GM21723 (cell line): Measurements from ENCODE around the gene DPM2.

Experiments used
- ATAC-seq: cut with Tn5 transposase; IDR thresholded peaks from one replicate; pipeline ENCODE4 v1.9.1; 2021; ENCODE audit warnings: mild to moderate bottlenecking, moderate library complexity; ENCODE audit not compliant: unreplicated experiment

The DPM2 gene

DNA sequence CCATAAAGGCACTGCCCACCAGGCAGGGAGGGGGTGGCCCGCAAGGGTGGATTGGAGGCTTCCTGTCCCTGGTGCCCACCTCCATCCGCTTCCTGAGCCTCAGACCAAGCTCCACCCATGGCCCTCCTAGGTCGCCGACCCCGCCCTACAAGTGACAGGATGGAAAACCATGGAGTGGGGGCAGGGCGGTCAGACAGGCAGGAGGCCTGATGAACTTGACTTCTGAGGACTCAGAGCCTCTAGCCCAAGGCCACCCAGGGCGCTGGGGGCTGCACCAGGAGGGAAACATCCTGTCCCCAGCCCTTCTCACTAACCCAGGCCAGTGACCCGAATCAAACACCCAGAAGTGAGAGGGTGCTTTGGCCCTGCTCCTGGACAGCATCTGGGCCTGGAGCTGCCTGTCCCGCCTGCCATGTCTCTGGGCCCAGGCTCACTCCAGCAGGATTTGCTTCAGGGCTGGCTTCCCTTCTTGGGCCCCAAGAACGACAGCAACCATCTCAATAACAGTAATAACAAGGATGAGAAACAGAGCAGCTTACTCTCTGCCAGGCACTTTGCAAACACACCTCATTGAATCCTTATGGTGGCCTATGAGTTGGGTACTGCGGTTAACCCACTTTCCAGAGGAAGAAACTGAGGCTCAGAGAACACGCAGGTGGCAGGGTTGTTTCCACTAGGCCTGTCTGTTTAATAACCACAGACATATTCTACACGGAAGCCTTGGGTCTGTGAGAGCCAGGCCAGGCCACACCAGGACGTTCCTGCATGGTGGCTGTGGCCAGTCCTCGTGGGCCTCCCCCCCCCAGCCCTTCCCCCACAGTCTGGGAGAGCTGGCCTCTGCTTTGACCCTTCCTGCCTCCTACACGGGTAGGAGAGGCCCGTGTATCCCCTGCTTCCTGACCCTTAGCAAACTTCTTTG, 33.8 kb downstream of the DPM2 start:
- no peak for ATAC-seq

DNA sequence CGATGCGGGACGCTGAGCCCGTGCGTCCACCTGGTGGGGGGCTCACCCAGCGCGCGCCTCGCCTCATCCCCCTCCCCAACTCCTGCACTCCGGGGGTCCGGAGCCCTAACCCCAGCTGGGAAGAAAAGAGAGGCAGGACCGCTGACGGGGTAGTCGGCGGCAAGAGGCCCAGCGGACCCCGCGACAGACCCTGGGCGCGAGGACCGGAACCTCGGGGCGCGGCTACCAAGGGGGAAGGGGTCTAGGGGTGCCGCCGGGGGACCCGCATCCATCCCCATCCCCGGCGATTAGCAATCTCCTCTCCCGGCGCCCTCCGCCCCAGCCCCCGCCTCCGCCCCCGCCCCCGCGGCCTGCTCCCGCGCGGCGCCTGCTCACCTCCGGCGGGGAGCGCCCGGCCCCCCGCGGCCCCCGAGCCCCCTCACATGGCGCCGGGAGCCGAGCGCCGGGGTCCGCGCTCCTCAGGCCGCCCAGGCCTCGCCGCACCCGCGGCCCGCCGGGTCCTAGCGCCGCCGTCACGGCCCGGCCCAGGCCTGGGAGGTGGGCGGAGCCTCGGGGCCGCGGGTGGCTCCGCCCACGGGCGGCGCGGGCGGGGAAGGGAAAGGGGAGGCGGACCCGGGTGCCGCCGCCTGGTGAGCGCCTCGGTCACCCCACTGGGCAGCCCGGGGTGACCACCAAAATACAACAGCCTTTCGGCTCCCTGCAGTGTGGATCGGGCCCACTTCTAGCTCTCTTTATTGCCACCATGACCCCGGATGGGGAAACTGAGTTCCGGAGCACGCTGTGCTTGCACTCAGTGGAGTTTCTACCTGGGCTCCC, 38.3 kb downstream of the DPM2 start, which contains the start of gene ST6GALNAC6:
ST6GALNAC6 (minus strand) TSS at position 476 of the 816 bp plus-strand sequence. CDS start 1,622 bp downstream, outside the sequence.
- ATAC-seq = peak; percentile 57

DNA sequence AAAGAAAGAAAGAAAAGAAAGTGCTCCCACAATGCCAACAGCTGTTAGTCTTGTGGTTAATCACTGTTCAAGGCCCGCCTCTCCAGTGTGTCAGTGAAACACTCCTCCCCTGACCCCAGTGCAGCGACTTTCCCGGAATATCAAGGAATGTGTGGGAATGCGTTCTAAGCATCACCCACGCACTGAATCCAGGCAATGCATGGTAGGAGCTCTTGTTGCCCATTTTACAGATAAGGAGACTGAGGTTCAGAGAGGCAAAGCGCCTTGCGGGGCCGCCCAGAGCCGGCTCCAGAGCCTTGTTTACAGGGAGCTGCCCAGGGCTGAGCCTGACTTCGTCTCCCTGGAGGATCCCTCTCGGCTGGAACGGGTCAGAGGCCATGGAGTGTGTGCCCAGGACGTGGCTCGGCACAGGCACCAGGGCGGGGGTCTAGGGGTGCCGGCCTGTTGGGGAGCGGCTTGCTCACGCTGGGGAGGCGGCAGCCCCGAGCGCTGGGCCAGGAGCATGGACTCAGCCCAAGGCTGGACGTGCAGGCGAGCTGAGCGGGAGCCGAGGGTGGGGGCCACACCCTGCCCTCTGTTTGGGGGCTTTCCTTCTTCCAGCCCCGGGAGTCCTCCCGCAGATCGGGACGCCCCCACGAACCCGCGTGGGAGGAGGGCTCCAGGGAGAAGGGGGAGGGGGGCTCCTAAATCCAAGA, 39.1 kb downstream of the DPM2 start:
- ATAC-seq = peak; percentile 26

DNA sequence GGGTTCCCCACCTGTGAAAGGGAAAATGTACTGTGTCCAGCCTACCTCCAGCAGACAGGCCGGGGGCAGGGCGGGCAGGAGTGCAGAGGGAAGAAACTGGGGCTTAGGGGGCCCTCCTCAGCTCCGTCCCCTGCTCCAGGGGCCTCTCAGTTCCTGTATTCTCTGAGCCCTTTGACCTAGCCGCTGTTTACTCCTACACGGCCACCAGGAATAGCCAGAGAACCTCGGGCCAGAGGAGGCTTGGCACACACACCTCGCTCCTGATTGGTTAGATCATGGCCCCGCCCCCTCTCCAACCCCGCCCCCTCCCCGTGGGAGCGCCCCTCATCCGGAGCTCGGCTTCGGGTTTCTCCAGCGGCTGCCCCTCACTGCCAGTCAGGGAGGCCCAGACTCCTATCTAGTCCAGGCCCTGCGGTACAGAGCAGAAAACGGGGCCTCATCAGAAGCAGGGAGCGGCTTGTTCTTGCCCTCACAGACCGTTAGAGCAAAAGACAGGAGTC, 40.4 kb downstream of the DPM2 start:
- ATAC-seq = no peak

DNA sequence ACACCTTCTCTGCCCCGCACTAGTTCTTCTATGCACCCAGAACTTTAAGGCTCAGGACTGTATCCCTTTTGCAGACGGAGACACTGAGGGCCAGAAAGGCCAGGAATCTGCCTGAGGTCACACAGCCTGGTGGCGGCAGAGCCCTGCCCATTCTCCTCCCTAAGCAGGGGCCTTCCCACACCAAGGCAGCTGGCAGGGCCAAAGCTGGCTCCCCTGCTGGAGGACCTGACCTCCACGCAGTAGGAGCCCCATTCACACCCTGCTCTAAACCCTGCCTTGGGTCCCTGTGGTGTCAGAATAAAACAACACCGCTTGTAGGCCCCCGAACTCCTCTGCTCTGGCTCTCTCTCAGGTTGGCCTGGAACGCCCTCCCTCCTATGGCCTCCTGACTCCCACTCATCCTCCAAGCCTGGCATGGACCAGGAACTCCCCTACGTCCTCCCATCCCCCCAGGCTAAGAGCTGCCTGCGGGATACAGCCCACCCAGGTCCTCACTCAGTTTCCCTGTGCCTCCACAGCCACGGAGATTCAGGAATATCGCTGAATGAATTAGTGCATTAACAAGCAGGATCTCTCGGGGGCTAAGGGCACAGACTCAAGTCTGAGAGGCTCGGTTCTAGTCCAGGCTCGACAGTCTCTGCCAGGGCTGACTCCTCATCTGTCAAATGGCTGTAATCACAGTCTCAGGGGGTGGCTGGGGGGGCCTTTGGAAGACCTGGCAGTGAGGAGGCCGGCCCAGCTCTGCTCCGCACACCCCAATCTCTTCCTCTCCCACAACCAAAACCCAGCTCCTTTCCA, 41.1 kb downstream of the DPM2 start:
- ATAC-seq = no peak

- no peak for ATAC-seq
Observed at GRCh38 chr9:127895811-127896210, 41.8 kb downstream of the DPM2 start.

GRCh38 chr9:127893392-127893791, 44.3 kb downstream of the DPM2 start:
- ATAC-seq = no peak

- ATAC-seq = no peak
Observed at GRCh38 chr9:127892831-127893230, 44.8 kb downstream of the DPM2 start.

- no peak for ATAC-seq
Observed at GRCh38 chr9:127890053-127890452, 47.6 kb downstream of the DPM2 start.

GRCh38 chr9:127887792-127888191, 49.9 kb downstream of the DPM2 start:
- no peak for ATAC-seq

DNA sequence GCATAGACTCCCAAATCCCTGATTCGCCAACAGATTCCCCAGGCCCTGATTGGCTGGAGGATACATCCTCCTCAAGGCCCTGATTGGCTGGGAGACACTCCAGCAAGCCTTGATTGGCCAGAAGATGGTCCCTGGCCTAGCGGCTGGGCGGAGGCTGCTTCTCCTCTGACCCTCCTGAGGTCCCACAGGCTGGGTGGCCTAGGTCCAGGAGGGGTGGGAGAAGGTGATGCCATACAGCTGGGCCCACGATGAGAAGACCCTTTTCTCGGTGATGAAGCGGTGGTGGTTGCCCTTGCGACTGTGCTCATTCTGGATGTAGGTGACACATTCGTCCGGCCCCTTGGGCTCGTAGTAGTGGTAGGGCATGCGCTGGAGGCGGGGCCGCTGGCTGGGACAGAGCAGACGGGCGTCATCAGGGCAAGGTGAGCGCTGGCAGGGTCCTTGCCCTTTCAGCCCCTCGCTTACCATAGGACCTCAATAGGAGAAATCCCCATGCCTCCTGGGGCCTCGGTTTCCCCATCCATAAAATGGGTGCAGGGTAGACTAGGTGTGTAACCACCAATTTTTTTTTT, 51.2 kb downstream of the DPM2 start:
- ATAC-seq = no peak

- ATAC-seq = no peak
Observed at GRCh38 chr9:127885508-127886281, 52.0 kb downstream of the DPM2 start.
